ENCODE measurements around the gene PRPF40B.

The PRPF40B gene

GRCh38 chr12:49684310-49684854 is 61.0 kb downstream of the PRPF40B start:
- DNase-seq (ENCODE audit: low spot score), result no peak

DNA sequence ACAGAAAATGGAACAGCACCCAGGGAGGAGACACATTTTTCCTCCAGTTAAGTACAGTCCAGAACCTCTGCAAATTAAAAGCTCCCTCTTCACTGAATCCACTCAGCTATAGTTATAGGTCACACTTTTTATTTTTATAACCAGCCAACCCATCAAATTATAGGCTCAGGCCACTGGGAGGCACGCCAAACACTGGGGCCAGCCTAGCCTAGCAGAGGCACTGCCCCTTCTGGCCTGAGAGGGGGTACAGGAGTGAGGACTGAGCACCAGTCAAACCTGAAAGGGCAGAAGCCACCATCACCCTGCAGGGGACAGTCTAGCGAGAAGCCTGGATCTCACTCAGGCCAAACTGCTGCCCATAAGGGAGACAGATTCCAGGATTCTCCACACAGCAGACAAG is 64.6 kb downstream of the PRPF40B start:
- DNase-seq (ENCODE audit: low spot score), result no peak

- no peak for DNase-seq (ENCODE audit: low spot score)
Measured at GRCh38 chr12:49689237-49689636, 65.9 kb downstream of the PRPF40B start.

DNA sequence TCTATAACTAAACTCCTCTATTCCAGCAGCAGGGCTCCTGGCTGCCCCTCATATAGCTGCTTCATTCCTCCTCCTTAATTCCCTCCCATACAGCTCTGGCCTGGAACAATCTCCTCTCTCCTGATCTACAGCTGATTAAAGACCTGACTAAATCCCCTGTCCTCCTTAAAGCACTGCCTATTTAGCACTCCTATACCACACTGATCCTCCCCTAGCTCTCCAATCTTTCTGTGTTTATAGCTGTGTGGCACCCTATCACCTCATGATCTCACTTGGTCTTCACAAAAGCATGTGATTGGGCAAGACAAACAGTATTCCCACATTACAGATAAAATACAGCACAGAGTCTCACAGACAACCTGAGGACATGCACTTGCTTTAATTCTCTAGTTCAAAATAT is 66.4 kb downstream of the PRPF40B start:
- no peak for DNase-seq (ENCODE audit: low spot score)

- no peak for DNase-seq (ENCODE audit: low spot score)
Measured at GRCh38 chr12:49692851-49693250, 69.5 kb downstream of the PRPF40B start.

DNA sequence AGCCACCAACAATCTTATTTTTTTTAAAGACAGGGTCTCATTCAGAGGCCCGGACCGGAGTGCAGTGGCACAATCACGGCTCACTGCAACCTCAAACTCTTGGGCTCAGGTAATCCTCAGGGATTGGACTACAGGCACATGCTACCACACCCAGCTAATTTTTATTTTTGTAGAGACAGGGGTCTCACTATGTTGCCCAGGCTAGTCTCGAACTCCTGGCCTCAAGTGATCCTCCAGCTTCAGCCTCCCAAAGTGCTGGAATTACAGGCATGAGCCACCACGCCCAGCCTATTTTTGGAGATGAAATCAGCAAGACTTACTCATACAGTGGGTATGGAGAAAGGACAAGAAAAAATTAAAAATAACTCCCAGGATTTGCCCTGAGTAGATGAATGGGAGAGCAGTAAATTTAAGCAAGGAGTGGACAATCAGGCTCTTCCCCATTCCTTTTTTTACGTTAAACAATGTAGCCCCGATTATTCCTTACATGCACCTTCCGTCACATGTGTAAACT is 70.6 kb downstream of the PRPF40B start:
- no peak for DNase-seq (ENCODE audit: low spot score)

Data from CD4-positive, alpha-beta T cell treated with Interleukin-6 at 100 ng/mL for 8 hours (primary cell).